Fibroblast of skin of left biceps (primary cell): ENCODE results near the gene TNIP3.

Source experiments
- DNase-seq, 2 experiments: peaks; one replicate each; pipeline ENCODE4 v3.0.0-alpha.2; 2013; ENCODE audit warnings: low read depth in 2 of 2

Gene TNIP3

DNA sequence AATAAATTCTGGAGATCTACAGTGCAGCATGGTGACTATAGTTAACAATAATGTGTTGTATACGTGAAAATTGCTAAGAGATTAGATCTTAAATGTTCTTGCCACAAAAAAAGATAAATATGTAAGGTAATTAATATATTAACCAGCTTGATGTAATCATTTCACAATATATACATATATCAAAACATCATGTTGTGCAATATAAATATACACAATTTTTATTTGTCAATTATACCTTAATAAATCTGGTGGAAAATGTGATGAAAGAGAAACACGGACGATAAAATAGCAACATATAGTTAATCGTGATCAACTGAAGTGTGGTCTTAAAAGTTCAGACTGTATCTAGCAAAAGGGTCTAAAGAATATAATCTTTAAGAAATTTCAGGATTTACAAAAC lies 75.3 kb downstream of the TNIP3 start:
- no peak for DNase-seq
